ENCODE data around the gene DDX20.
A peak's percentile ranks its signal among the peaks of the same experiment; 100 is the strongest.
"Not testable (repeated sequence)": the region's sequence is repeated elsewhere in the genome, so short reads cannot be mapped to it uniquely, and the experiment has no call there.

The DDX20 gene

GRCh38 chr1:111735858-111736544, 19.7 kb upstream of the DDX20 start:
- no peak overlapping the region for H3K4me3 Mint-ChIP-seq
- ATAC-seq (replicated peaks; ENCODE audit: extremely low read depth, poor library complexity, severe bottlenecking) (no peak), DNase-seq (ENCODE audit: low spot score in 2 of 2) (no peak)
- peaks cover 29% of the 10 kb centered on the region for H3K4me1 Mint-ChIP-seq
- H3K27me3 Mint-ChIP-seq = peaks cover 38% of the 10 kb centered on the region
- H3K36me3 Mint-ChIP-seq (ENCODE audit: insufficient read depth) = no peaks in the 10 kb centered on the region
- no peak overlapping the region for H3K27ac Mint-ChIP-seq (ENCODE audit: low read depth)
- H3K9me3 Mint-ChIP-seq = no peaks in the 10 kb centered on the region

DNA sequence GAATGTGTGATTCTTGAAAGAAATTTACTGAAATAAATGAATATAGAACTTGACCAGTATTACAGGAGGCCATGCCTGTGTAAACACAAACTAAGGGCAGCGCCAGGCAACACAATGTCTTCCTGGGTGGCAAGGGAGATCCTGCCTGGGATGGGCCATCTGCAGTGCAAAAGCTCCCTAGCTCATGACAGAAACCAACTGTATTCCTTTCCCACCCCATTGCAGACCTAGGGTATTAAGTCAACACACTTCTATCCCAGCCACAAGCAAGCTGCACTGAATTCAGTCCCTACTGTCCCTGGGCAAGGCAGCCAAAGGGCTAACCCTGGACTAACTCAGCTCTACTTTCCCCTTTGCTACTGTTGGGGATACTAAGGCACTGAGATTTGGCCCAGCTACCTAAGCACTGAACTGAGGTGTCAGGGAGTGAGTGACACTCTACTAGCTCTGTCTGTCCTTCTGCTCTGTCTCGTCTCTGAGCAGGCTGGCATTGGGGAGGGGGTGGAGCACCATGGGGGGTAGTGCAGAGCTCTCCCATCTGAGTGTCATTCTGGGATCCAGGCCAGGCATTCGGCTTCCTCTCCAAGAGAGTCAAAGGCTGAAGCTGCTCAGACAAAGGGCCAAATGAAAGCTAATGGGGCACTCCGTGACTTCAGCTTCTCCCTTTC, 19.0 kb upstream of the DDX20 start:
- DNase-seq (ENCODE audit: low spot score in 2 of 2) (no peak), ATAC-seq (replicated peaks; ENCODE audit: extremely low read depth, poor library complexity, severe bottlenecking) (no peak)
- no peak overlapping the region for H3K27ac Mint-ChIP-seq (ENCODE audit: low read depth)
- peaks cover 30% of the 10 kb centered on the region for H3K4me1 Mint-ChIP-seq
- H3K9me3 Mint-ChIP-seq = no peaks in the 10 kb centered on the region
- H3K4me3 Mint-ChIP-seq = no peak overlapping the region
- H3K36me3 Mint-ChIP-seq (ENCODE audit: insufficient read depth) = no peaks in the 10 kb centered on the region
- H3K27me3 Mint-ChIP-seq = peaks cover 43% of the 10 kb centered on the region

DNA sequence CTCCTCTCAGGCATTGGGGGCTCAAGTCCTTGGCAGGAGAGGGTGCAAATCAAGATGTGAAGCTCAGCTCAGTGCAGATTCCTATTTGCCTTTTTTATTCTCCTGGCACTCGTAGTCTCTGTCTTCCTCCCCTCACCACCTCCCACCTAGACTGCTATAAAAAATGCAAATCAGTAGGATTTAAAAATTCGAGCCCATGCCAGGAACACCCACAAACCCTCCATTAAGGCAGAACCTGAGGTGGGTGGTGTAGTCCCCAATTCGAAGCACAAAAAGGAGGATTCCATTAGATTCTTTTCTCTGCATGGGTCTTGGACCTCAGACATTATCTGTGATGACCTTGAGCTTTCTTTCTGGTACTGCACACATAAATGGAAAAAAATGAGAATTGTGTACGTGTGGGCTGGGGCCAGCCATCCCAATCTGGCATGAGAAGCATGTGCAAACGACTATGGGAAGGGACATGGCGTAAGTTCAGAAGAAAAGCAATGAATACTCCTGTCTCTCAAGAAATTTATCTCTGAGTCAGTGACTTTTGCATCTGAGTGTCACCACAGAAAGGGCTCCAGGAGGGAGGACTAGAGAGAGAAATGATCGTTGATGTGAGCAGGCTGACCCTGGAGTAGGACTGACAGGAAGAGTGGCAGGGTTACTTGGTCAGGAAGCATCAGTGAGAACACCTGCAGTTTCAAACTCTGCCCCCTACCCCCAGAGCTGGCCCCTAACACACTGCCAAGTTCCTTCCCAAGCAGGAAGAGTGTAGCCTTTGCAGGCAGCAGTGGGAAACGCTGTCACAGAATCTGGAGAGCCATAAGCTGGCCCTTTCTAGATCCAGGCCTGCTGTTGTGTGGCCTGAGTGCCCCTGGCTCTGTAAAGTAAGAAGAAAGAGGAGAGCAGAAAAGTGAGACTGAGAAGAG, 18.2 kb upstream of the DDX20 start:
- Mint-ChIP-seq H3K4me1 (peaks cover 30% of the 10 kb centered on the region), H3K4me3 (peak overlapping the region; percentile 81), H3K27ac (ENCODE audit: low read depth) (peak overlapping the region; percentile 6), H3K9me3 (no peaks in the 10 kb centered on the region), H3K36me3 (ENCODE audit: insufficient read depth) (no peaks in the 10 kb centered on the region), H3K27me3 (peaks cover 43% of the 10 kb centered on the region)
- no peak for ATAC-seq (replicated peaks; ENCODE audit: extremely low read depth, poor library complexity, severe bottlenecking)
- DNase-seq (ENCODE audit: low spot score in 2 of 2) = no peak

GRCh38 chr1:111738133-111738435, 17.6 kb upstream of the DDX20 start:
- peaks cover 30% of the 10 kb centered on the region for H3K4me1 Mint-ChIP-seq
- DNase-seq (ENCODE audit: low spot score in 2 of 2) (no peak), ATAC-seq (replicated peaks; ENCODE audit: extremely low read depth, poor library complexity, severe bottlenecking) (no peak)
- no peaks in the 10 kb centered on the region for H3K9me3 Mint-ChIP-seq
- H3K36me3 Mint-ChIP-seq (ENCODE audit: insufficient read depth) = no peaks in the 10 kb centered on the region
- H3K27ac Mint-ChIP-seq (ENCODE audit: low read depth) = peak overlapping the region; percentile 6
- H3K27me3 Mint-ChIP-seq = peaks cover 43% of the 10 kb centered on the region
- H3K4me3 Mint-ChIP-seq = peak overlapping the region; percentile 81

GRCh38 chr1:111738436-111739193, 17.1 kb upstream of the DDX20 start:
- DNase-seq (ENCODE audit: low spot score in 2 of 2) = no peak
- Mint-ChIP-seq H3K4me3 (peak overlapping the region; percentile 81), H3K27ac (ENCODE audit: low read depth) (no peak overlapping the region), H3K27me3 (peaks cover 43% of the 10 kb centered on the region), H3K9me3 (no peaks in the 10 kb centered on the region), H3K4me1 (peaks cover 30% of the 10 kb centered on the region), H3K36me3 (ENCODE audit: insufficient read depth) (no peaks in the 10 kb centered on the region)
- ATAC-seq (replicated peaks; ENCODE audit: extremely low read depth, poor library complexity, severe bottlenecking) = peak; percentile 57

DNA sequence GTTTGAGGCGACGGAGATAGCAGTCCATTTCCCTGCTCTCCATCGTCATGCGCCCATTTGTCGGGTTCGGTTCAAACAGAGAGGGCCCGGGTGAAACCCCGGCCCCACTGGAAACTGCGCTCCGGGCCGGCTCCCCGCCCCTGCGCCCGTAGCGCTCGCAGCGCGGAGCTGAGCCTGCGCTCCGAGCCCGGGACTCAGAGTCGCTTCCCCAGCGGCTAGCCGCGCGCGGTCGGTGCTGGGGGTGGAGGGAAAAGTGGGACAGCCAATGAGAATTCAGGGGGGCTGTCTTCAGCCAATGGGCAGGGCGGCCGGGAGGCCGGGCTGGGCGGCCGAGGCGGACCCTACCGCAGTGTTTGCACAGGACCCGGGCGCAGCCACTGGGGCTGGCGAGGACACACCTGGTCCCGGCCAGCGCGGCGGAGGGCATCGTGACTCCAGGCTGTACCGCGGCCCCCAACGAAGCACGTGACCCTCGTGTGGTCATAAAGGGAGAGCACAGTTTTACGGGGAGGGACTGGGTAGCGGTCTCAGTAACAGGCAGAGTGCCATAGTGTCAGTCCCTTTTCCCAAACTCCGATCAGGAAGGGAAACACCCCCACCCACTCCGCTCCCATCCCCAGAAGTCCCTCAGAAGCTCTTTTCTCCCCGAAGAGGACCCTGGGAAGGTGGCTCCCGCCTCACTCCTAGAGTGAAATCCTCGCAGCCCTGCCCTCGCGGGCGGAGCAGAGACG, 16.3 kb upstream of the DDX20 start, which contains the start of gene INKA2:
Gene INKA2 (minus strand): TSS at position 202 of the 731 bp plus-strand sequence. CDS start 153 bp downstream, at position 49.
- ATAC-seq (replicated peaks; ENCODE audit: extremely low read depth, poor library complexity, severe bottlenecking) = peak; percentile 66
- Mint-ChIP-seq H3K9me3 (no peaks in the 10 kb centered on the region), H3K4me3 (peak within 1 kb of the TSS; percentile 81), H3K4me1 (peaks cover 30% of the 10 kb centered on the region), H3K27ac (ENCODE audit: low read depth) (no peak within 1 kb of the TSS), H3K36me3 (ENCODE audit: insufficient read depth) (no peaks in the 10 kb centered on the region), H3K27me3 (peaks cover 43% of the 10 kb centered on the region)
- peak in 1 of 2 donors; percentile 35 for DNase-seq (ENCODE audit: low spot score in 2 of 2)

- peaks cover 43% of the 10 kb centered on the region for H3K27me3 Mint-ChIP-seq
- ATAC-seq (replicated peaks; ENCODE audit: extremely low read depth, poor library complexity, severe bottlenecking) = peak; percentile 27
- no peaks in the 10 kb centered on the region for H3K36me3 Mint-ChIP-seq (ENCODE audit: insufficient read depth)
- H3K4me3 Mint-ChIP-seq = peak overlapping the region; percentile 81
- no peak for DNase-seq (ENCODE audit: low spot score in 2 of 2)
- H3K27ac Mint-ChIP-seq (ENCODE audit: low read depth) = no peak overlapping the region
- H3K9me3 Mint-ChIP-seq = no peaks in the 10 kb centered on the region
- H3K4me1 Mint-ChIP-seq = peaks cover 30% of the 10 kb centered on the region
Measured at GRCh38 chr1:111739925-111740765, 15.6 kb upstream of the DDX20 start.

- not testable (repeated sequence) for H3K9me3 Mint-ChIP-seq; ATAC-seq (replicated peaks; ENCODE audit: extremely low read depth, poor library complexity, severe bottlenecking); H3K27ac Mint-ChIP-seq (ENCODE audit: low read depth); DNase-seq (ENCODE audit: low spot score in 2 of 2); H3K4me3 Mint-ChIP-seq; H3K36me3 Mint-ChIP-seq (ENCODE audit: insufficient read depth)
- peaks cover 32% of the 10 kb centered on the region for H3K4me1 Mint-ChIP-seq
- peaks cover 40% of the 10 kb centered on the region for H3K27me3 Mint-ChIP-seq
Measured at GRCh38 chr1:111742292-111742691, 13.4 kb upstream of the DDX20 start.

GRCh38 chr1:111742938-111743549, 12.7 kb upstream of the DDX20 start:
- no peaks in the 10 kb centered on the region for H3K36me3 Mint-ChIP-seq (ENCODE audit: insufficient read depth)
- H3K27ac Mint-ChIP-seq (ENCODE audit: low read depth) = no peak overlapping the region
- no peak for ATAC-seq (replicated peaks; ENCODE audit: extremely low read depth, poor library complexity, severe bottlenecking)
- DNase-seq (ENCODE audit: low spot score in 2 of 2) = no peak
- no peak overlapping the region for H3K4me3 Mint-ChIP-seq
- H3K9me3 Mint-ChIP-seq = no peaks in the 10 kb centered on the region
- H3K4me1 Mint-ChIP-seq = peaks cover 31% of the 10 kb centered on the region
- H3K27me3 Mint-ChIP-seq = peaks cover 32% of the 10 kb centered on the region

DNA sequence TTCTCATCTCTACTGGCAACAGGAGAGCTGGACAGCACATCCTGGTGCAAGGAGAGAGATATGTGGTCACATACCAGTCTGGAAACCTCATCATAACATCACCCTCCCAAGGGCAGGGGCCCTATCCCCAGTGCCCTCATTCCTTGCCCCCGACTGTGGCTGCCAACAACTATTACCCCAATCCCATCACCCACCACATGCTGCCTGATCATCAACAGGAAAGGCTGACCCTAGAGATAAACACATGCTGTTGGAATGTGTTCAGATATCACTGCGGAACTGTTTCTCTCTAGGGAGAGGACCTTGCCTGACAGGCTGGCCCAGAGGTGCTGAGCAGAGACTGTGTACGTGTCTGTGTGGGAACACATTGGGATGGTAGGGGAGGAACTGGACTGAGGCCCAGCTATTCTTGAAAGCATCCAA, 12.0 kb upstream of the DDX20 start:
- peaks cover 26% of the 10 kb centered on the region for H3K4me1 Mint-ChIP-seq
- peaks cover 26% of the 10 kb centered on the region for H3K27me3 Mint-ChIP-seq
- H3K4me3 Mint-ChIP-seq = no peak overlapping the region
- no peaks in the 10 kb centered on the region for H3K36me3 Mint-ChIP-seq (ENCODE audit: insufficient read depth)
- no peak for ATAC-seq (replicated peaks; ENCODE audit: extremely low read depth, poor library complexity, severe bottlenecking)
- DNase-seq (ENCODE audit: low spot score in 2 of 2) = no peak
- no peak overlapping the region for H3K27ac Mint-ChIP-seq (ENCODE audit: low read depth)
- H3K9me3 Mint-ChIP-seq = no peaks in the 10 kb centered on the region
